OCI-LY1 (cell line): ENCODE data around the gene KLF4.

Experiments
- EZH2 ChIP-seq: fragments of 200-600 bp; sonication (generic), shearing (Covaris generic); IDR thresholded peaks from 2 replicates; pipeline ENCODE4 v1.8.0; 2017; ENCODE audit warnings: borderline replicate concordance, mixed run types, mild to moderate bottlenecking, antibody characterized with exemption, low read length, moderate library complexity, mixed read lengths
- TF ChIP-seq, protein P1 (sequence below): fragments of 200-600 bp; sonication (generic), shearing (Covaris generic); IDR thresholded peaks from 2 replicates; pipeline ENCODE4 v1.5.1; 2017; ENCODE audit warnings: mild to moderate bottlenecking, antibody characterized with exemption, low read length, moderate library complexity, mixed read lengths

DNA sequence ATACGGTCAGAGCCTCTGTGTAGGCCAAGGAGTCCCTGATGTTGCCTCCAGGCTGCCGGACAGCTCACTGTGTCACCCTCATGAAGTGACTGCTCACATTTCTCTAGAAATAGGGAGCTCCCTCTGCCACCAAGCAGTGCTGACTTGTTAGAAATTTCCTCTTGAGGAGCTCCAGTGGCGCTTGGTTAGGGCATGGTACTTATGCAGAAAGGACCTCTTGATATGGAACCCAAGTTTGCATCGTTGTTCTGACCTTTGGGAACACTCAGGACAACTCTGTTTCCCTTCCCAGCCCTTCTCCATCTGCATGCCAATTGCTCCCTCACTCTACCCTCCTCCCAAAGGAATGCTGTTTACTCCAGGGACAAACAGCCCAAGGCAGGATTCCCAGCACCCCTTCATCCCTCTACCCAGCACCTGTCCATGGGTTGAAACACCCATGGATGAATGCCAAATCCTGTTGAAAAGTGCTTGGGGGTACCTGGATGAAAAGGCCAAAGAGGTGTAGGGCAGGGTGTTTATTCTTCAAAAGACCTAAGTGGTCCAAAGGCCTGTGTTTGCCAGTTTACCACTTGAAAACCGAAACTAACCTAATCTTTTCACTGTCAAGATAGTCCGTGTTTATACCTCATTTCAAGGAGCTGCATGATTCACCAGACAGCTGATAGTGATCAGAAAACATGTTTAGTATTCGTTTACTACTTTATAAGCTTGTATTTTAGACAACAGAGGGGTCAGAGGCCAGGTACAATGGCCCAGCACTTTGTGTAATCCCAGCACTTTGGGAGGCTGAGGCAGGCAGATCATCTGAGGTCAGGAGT, 51.1 kb downstream of the KLF4 start:
- TF ChIP-seq, protein P1, sequence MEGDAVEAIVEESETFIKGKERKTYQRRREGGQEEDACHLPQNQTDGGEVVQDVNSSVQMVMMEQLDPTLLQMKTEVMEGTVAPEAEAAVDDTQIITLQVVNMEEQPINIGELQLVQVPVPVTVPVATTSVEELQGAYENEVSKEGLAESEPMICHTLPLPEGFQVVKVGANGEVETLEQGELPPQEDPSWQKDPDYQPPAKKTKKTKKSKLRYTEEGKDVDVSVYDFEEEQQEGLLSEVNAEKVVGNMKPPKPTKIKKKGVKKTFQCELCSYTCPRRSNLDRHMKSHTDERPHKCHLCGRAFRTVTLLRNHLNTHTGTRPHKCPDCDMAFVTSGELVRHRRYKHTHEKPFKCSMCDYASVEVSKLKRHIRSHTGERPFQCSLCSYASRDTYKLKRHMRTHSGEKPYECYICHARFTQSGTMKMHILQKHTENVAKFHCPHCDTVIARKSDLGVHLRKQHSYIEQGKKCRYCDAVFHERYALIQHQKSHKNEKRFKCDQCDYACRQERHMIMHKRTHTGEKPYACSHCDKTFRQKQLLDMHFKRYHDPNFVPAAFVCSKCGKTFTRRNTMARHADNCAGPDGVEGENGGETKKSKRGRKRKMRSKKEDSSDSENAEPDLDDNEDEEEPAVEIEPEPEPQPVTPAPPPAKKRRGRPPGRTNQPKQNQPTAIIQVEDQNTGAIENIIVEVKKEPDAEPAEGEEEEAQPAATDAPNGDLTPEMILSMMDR: no peak
- TF ChIP-seq EZH2: no peak
